ENCODE measurements around the gene ABCC8. TPM values are rescaled to one million over a fixed set of nuclear protein-coding genes. Genes with fewer than 3 reads are reported as not detected.

ABCC8 gene
- total RNA-seq, 1 experiment from 2014 or later = 2.4 TPM

DNA sequence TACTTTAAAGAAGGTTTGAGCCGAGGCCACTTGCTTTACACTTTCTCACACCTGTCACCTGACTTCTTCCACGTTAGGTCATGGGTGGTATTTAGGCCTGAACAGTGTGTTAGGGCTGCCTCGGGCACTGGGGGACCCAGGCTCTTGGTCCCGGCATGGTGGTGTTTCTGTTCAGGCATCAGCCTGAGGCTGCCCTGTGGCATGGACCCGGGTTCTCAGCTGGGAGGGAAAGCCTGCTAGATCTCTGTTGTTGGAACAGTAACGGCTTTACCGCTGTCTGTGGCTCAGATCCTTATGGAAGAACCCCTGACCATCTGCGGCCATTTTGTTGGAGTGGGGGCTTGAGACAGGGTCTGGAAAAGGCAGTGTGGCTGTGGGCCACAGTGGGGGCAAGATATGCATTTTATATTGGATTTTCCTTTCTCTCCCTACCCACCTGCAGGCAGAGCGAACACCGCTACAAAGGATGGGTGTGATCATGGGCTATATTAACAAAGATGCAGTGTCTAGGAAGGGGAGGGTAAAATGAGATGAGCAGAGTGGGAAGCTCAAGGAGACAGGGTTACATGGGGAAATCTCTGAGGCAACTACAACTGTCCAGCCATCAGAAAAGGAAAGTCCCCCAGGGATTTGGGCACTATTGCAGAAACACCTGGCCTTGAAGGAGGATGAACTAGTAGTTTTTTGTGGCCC lies 86.5 kb downstream of the ABCC8 start:
- Histone ChIP-seq H2AK5ac (ENCODE audit: insufficient read length, low read length) (no peak overlapping the region), H3K4ac (ENCODE audit: low read depth, low read length) (no peak overlapping the region), H3K23ac (ENCODE audit: insufficient read length, low read depth, low read length) (no peak overlapping the region), H3K79me1 (ENCODE audit: insufficient read depth, low read depth, low read length, poor library complexity, severe bottlenecking) (no peaks in the 10 kb centered on the region), H2AFZ (ENCODE audit: low read length) (no peak overlapping the region), H3K18ac (ENCODE audit: insufficient read length, low read depth, low read length) (no peak overlapping the region), H2BK12ac (ENCODE audit: insufficient read length, low read depth, low read length) (no peak overlapping the region), H4K20me1 (ENCODE audit: control insufficient read depth, insufficient read depth, insufficient read length) (peaks cover 3% of the 10 kb centered on the region), H4K5ac (ENCODE audit: insufficient read length, low read depth, low read length) (no peak overlapping the region), H3K27me3 (ENCODE audit: insufficient read depth, low read length) (no peaks in the 10 kb centered on the region), H2BK20ac (ENCODE audit: low read depth, low read length, poor library complexity, severe bottlenecking) (no peak overlapping the region), H3K27ac (ENCODE audit: insufficient read length, low read depth, low read length) (no peak overlapping the region), H2BK120ac (ENCODE audit: low read depth, low read length, poor library complexity, severe bottlenecking) (no peak overlapping the region), H3K4me2 (ENCODE audit: insufficient read depth, insufficient read length, low read length) (peak overlapping the region; percentile 31), H3K14ac (ENCODE audit: insufficient read depth, low read length) (no peak overlapping the region), H3K23me2 (ENCODE audit: insufficient read length, low read depth, low read length, poor library complexity, severe bottlenecking) (no peaks in the 10 kb centered on the region), H3K9ac (ENCODE audit: extremely low read depth, insufficient read length, low read length) (no peak overlapping the region), H3K4me1 (ENCODE audit: insufficient read depth, low read length) (no peaks in the 10 kb centered on the region; the same call in 1 of the 2 replicates), H2BK15ac (ENCODE audit: low read depth, low read length) (no peak overlapping the region), H3T11ph (ENCODE audit: low read length) (no peak overlapping the region), H3K9me3 (ENCODE audit: control insufficient read depth, low read depth, low read length) (no peaks in the 10 kb centered on the region), H4K91ac (ENCODE audit: insufficient read length, low read depth, low read length) (no peak overlapping the region), H3K56ac (ENCODE audit: insufficient read length, low read depth, low read length) (no peak overlapping the region), H2BK5ac (ENCODE audit: insufficient read length, low read length) (no peak overlapping the region), H4K8ac (replicated peaks; ENCODE audit: insufficient read length, low read depth, low read length) (no peak overlapping the region), H3K79me2 (ENCODE audit: insufficient read depth, low read length) (no peaks in the 10 kb centered on the region)
- DNase-seq = no peak
- TF ChIP-seq, protein P1, sequence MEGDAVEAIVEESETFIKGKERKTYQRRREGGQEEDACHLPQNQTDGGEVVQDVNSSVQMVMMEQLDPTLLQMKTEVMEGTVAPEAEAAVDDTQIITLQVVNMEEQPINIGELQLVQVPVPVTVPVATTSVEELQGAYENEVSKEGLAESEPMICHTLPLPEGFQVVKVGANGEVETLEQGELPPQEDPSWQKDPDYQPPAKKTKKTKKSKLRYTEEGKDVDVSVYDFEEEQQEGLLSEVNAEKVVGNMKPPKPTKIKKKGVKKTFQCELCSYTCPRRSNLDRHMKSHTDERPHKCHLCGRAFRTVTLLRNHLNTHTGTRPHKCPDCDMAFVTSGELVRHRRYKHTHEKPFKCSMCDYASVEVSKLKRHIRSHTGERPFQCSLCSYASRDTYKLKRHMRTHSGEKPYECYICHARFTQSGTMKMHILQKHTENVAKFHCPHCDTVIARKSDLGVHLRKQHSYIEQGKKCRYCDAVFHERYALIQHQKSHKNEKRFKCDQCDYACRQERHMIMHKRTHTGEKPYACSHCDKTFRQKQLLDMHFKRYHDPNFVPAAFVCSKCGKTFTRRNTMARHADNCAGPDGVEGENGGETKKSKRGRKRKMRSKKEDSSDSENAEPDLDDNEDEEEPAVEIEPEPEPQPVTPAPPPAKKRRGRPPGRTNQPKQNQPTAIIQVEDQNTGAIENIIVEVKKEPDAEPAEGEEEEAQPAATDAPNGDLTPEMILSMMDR (conservative IDR thresholded peaks at IDR 0.05) = no peak
- Mint-ChIP-seq H3K27ac (no peak overlapping the region), H3K4me1 (peaks cover 6 to 15% of the 10 kb centered on the region in 2 experiments), H3K9me3 (0 out of 5 replicates have a peak, but pooled peaks cover 0 to 3% of the 10 kb centered on the region in 2 experiments), H3K36me3 (ENCODE audit: insufficient read depth in 1 of 3, low read depth in 3 of 3) (peaks cover 7 to 9% (median 8%) of the 10 kb centered on the region in 3 experiments; a peak in 6 of 7 replicates), H3K4me3 (peak overlapping the region; percentile 69 to 73), H3K27me3 (ENCODE audit: low read depth) (peaks cover 32% of the 10 kb centered on the region)
- no CpG with 5 or more reads among the region's 10 CpGs for WGBS (ENCODE audit: extremely low coverage, insufficient read length, low lambda C conversion rate)

All from H9 (cell line).